Kidney (tissue), 14 donors: ENCODE measurements around the gene SERTAD2. TPM values are rescaled to one million over a fixed set of nuclear protein-coding genes. Genes with fewer than 3 reads are reported as not detected.

Source experiments
- DNase-seq, 5 donors: peaks; one replicate each; pipeline ENCODE4 v3.0.0-alpha.2; 2013 to 2020
- FAIRE-seq: peaks from 2 replicates; lab custom pipeline; 2012; peaks lifted over from hg19 to GRCh38; lab: Jason Lieb, UNC
- H3K27ac ChIP-seq, 2 donors: one replicate each; pipeline ENCODE4 v1.7.0; 2013; ENCODE audit warnings: low read depth in 2 of 2, low read length in 2 of 2, inconsistent platforms in 1 of 2
- H3K27me3 ChIP-seq: one replicate; pipeline ENCODE4 v1.7.1; 2013; ENCODE audit warnings: low read length, inconsistent platforms; ENCODE audit not compliant: control insufficient read depth, insufficient read depth
- H3K36me3 ChIP-seq, 3 donors: one replicate each; pipeline versions ENCODE4 v1.7.0 to v1.7.1; 2013; ENCODE audit warnings: low read length in 3 of 3, control low read depth in 1 of 3, inconsistent platforms in 1 of 3; ENCODE audit not compliant: insufficient read depth in 3 of 3, control insufficient read depth in 2 of 3
- H3K4me1 ChIP-seq, 3 donors: one replicate each; pipeline versions ENCODE4 v1.7.0 to v1.7.1; 2013; ENCODE audit warnings: low read length in 3 of 3, inconsistent platforms in 1 of 3, low read depth in 1 of 3; ENCODE audit not compliant: control insufficient read depth in 2 of 3, insufficient read depth in 2 of 3
- H3K4me3 ChIP-seq, 3 donors: one replicate each; pipeline versions ENCODE4 v1.7.0 to v1.8.1; 2013; ENCODE audit warnings: low read length in 3 of 3, control low read depth in 1 of 3, inconsistent platforms in 1 of 3
- H3K9ac ChIP-seq, 3 donors: one replicate each; pipeline versions ENCODE4 v1.7.0 to v1.7.1; 2013; ENCODE audit warnings: low read length in 3 of 3, control low read depth in 1 of 3, inconsistent platforms in 1 of 3
- H3K9me3 ChIP-seq, 3 donors: one replicate each; pipeline versions ENCODE4 v1.7.0 to v1.7.1; 2013; ENCODE audit warnings: low read length in 3 of 3, control low read depth in 1 of 3, inconsistent platforms in 1 of 3; ENCODE audit not compliant: control insufficient read depth in 2 of 3, insufficient read depth in 1 of 3
- intact Hi-C: fragments of 100-400 bp; cut with DNase I; formaldehyde crosslinking; loops from one replicate; pipeline ENCODE4 v1.11.1; 2022
- polyA plus RNA-seq: library from polyadenylated mRNA; stranded (reverse); fragments of 350-450 nt; fragmentation: Illumina TruSeq; extraction: RNeasy Lipid Tissue Mini Kit (QIAGEN cat#74804); gene quantifications from one replicate; pipeline ENCODE4 v1.2.3, GENCODE V29; 2014; ENCODE audit warnings: low read depth, low replicate concordance; ENCODE audit not compliant: insufficient read depth
- total RNA-seq: library from RNA; stranded (reverse); fragmentation: NEBNext Ultra II Directional; extraction: Animal tissue kit (Norgen Biotek cat#: 25700); gene quantifications from one replicate; pipeline ENCODE4 v1.2.1, GENCODE V29; 2021
- TF ChIP-seq, protein P1 (sequence below): IDR thresholded peaks from 3 replicates; pipeline ENCODE4 v1.5.1; 2012; ENCODE audit warnings: mild to moderate bottlenecking, moderate library complexity, borderline replicate concordance; ENCODE audit not compliant: insufficient read depth; ENCODE audit errors: extremely low read depth
- donor health status: control.
- donor health status: control.
- donor health status: control.
- donor health status: control.
- donor health status: control.
- donor health status: DM: yes; HTN: yes; CAD: no.
- donor health status: Normal renal cell carcinoma (clear cell type).

Gene SERTAD2
- total and polyA plus RNA-seq, 2 donors from 2014 or later: 6.2 to 21.1 TPM

DNA sequence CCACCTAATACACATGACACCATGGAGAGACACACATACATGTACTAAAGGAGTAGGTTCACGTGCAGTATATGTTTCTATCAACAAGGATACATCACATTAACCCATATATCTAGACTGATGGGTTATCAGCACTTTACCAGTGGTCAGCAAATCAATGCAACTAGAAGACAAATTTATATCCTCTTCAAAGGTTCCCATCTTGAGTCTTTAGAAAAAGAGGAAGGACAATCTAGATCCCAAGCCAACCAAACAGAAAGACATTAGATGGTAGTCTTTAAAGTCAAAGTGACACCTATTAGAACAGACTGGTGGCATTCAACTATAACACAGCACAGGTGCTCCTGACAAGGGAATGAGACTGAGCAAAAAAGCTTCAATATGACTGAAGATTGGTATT is 13.8 kb upstream of the SERTAD2 start:
- TF ChIP-seq, protein P1, sequence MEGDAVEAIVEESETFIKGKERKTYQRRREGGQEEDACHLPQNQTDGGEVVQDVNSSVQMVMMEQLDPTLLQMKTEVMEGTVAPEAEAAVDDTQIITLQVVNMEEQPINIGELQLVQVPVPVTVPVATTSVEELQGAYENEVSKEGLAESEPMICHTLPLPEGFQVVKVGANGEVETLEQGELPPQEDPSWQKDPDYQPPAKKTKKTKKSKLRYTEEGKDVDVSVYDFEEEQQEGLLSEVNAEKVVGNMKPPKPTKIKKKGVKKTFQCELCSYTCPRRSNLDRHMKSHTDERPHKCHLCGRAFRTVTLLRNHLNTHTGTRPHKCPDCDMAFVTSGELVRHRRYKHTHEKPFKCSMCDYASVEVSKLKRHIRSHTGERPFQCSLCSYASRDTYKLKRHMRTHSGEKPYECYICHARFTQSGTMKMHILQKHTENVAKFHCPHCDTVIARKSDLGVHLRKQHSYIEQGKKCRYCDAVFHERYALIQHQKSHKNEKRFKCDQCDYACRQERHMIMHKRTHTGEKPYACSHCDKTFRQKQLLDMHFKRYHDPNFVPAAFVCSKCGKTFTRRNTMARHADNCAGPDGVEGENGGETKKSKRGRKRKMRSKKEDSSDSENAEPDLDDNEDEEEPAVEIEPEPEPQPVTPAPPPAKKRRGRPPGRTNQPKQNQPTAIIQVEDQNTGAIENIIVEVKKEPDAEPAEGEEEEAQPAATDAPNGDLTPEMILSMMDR: no peak
- no peak overlapping the region for H3K27ac ChIP-seq

GRCh38 chr2:64666810-64667438 is 13.2 kb upstream of the SERTAD2 start:
- no peaks in the 10 kb centered on the region for H3K27me3 ChIP-seq
- H3K4me3 ChIP-seq: no peak overlapping the region
- intact Hi-C loops: no loop called here
- FAIRE-seq: no peak
- no peak overlapping the region for H3K9ac ChIP-seq
- DNase-seq: no peak
- no peak overlapping the region for H3K27ac ChIP-seq
- no peaks in the 10 kb centered on the region for H3K36me3 ChIP-seq
- H3K9me3 ChIP-seq: no peaks in the 10 kb centered on the region
- TF ChIP-seq, protein P1: no peak
- peaks cover 0 to 14% (median 2%) of the 10 kb centered on the region in 3 donors for H3K4me1 ChIP-seq

More for the DNA sequence above, 13.8 kb upstream of the SERTAD2 start:
- no peaks in the 10 kb centered on the region for H3K36me3 ChIP-seq
- H3K9me3 ChIP-seq: no peaks in the 10 kb centered on the region
- no peak for DNase-seq
- H3K27me3 ChIP-seq: no peaks in the 10 kb centered on the region
- FAIRE-seq: no peak
- intact Hi-C loops: no loop called here
- peaks cover 0 to 14% (median 2%) of the 10 kb centered on the region in 3 donors for H3K4me1 ChIP-seq
- H3K4me3 ChIP-seq: no peak overlapping the region
- no peak overlapping the region for H3K9ac ChIP-seq

DNA sequence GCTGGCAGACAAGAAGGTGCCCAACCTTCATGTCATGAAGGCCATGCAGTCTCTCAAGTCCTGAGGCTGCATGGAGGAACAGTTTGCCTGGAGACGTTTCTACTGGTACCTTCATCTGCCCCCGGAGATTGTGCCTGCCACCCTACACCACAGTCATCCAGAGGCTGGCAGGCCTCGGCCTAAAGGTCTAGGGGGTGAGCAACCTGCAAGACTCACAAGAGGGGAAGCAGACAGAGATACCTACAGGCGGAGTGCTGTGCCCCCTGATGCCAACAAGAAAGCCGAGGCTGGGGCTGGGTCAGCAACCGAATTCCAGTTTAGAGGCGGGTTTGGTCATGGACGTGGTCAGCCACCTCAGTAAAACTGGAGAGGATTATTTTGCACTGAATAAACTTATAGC is 12.0 kb upstream of the SERTAD2 start:
- H3K27ac ChIP-seq: no peak overlapping the region
- no peak overlapping the region for H3K9ac ChIP-seq
- intact Hi-C loops: no loop called here
- no peaks in the 10 kb centered on the region for H3K27me3 ChIP-seq
- FAIRE-seq: no peak
- H3K4me3 ChIP-seq: no peak overlapping the region
- H3K36me3 ChIP-seq: no peaks in the 10 kb centered on the region
- TF ChIP-seq, protein P1: no peak
- no peaks in the 10 kb centered on the region for H3K9me3 ChIP-seq
- no peak for DNase-seq
- peaks cover 0 to 14% (median 2%) of the 10 kb centered on the region in 3 donors for H3K4me1 ChIP-seq
